ENCODE results near the gene SLC4A5.
"Not testable (repeated sequence)": the region's sequence is repeated elsewhere in the genome, so short reads cannot be mapped to it uniquely, and the experiment has no call there.

The SLC4A5 gene

GRCh38 chr2:74232426-74232825 is 110.8 kb downstream of the SLC4A5 start:
- no peak for DNase-seq (ENCODE audit: low read depth in 3 of 3)

GRCh38 chr2:74229865-74230264 is 113.4 kb downstream of the SLC4A5 start:
- not testable (repeated sequence) for DNase-seq (ENCODE audit: low read depth in 3 of 3)

- no peak for DNase-seq (ENCODE audit: low read depth in 3 of 3)
Observed at GRCh38 chr2:74228772-74229171, 114.4 kb downstream of the SLC4A5 start.

GRCh38 chr2:74227646-74228045 is 115.6 kb downstream of the SLC4A5 start:
- DNase-seq (ENCODE audit: low read depth in 3 of 3), result no peak

- no peak for DNase-seq (ENCODE audit: low read depth in 3 of 3)
Observed at GRCh38 chr2:74226648-74227213, 116.5 kb downstream of the SLC4A5 start.

GRCh38 chr2:74225698-74226459 is 117.3 kb downstream of the SLC4A5 start:
- DNase-seq (ENCODE audit: low read depth in 3 of 3), result no peak

GRCh38 chr2:74223941-74224770 is 119.1 kb downstream of the SLC4A5 start:
- DNase-seq (ENCODE audit: low read depth in 3 of 3), result no peak

GRCh38 chr2:74222300-74222650 is 120.9 kb downstream of the SLC4A5 start:
- no peak for DNase-seq (ENCODE audit: low read depth in 3 of 3)

- no peak for DNase-seq (ENCODE audit: low read depth in 3 of 3)
Observed at GRCh38 chr2:74221604-74222299, 121.5 kb downstream of the SLC4A5 start.

GRCh38 chr2:74221091-74221490 is 122.1 kb downstream of the SLC4A5 start:
- no peak for DNase-seq (ENCODE audit: low read depth in 3 of 3)

- DNase-seq (ENCODE audit: low read depth in 3 of 3), result no peak
Observed at GRCh38 chr2:74219846-74220486, 123.2 kb downstream of the SLC4A5 start.

- DNase-seq (ENCODE audit: low read depth in 3 of 3), result no peak
Observed at GRCh38 chr2:74216642-74217041, 126.6 kb downstream of the SLC4A5 start.

GRCh38 chr2:74215771-74216170 is 127.4 kb downstream of the SLC4A5 start:
- DNase-seq (ENCODE audit: low read depth in 3 of 3), result not testable (repeated sequence)

GRCh38 chr2:74212702-74213410 is 130.4 kb downstream of the SLC4A5 start:
- DNase-seq (ENCODE audit: low read depth in 3 of 3), result no peak

- peak in 1 of 3 donors; percentile 29 for DNase-seq (ENCODE audit: low read depth in 3 of 3)
Observed at GRCh38 chr2:74206180-74206688, 137.0 kb downstream of the SLC4A5 start.

- DNase-seq (ENCODE audit: low read depth in 3 of 3), result no peak
Observed at GRCh38 chr2:74205596-74205995, 137.6 kb downstream of the SLC4A5 start.

GRCh38 chr2:74205113-74205512 is 138.1 kb downstream of the SLC4A5 start:
- DNase-seq (ENCODE audit: low read depth in 3 of 3), result no peak

GRCh38 chr2:74204436-74204835 is 138.8 kb downstream of the SLC4A5 start:
- DNase-seq (ENCODE audit: low read depth in 3 of 3), result no peak

- no peak for DNase-seq (ENCODE audit: low read depth in 3 of 3)
Observed at GRCh38 chr2:74201596-74201995, 141.6 kb downstream of the SLC4A5 start.

GRCh38 chr2:74201196-74201595 is 142.0 kb downstream of the SLC4A5 start:
- DNase-seq (ENCODE audit: low read depth in 3 of 3), result no peak

- DNase-seq (ENCODE audit: low read depth in 3 of 3), result no peak
Observed at GRCh38 chr2:74199871-74200305, 143.3 kb downstream of the SLC4A5 start.

All from stimulated activated CD4-positive, alpha-beta T cell treated with anti-CD3 and anti-CD28 coated beads, TNF-alpha, amount 100 ng/mL, for 48 hours (primary cell).